ENCODE data around the gene CTSH. TPM values are rescaled to one million over a fixed set of nuclear protein-coding genes. Genes with fewer than 3 reads are reported as not detected.

The CTSH gene, protein sequence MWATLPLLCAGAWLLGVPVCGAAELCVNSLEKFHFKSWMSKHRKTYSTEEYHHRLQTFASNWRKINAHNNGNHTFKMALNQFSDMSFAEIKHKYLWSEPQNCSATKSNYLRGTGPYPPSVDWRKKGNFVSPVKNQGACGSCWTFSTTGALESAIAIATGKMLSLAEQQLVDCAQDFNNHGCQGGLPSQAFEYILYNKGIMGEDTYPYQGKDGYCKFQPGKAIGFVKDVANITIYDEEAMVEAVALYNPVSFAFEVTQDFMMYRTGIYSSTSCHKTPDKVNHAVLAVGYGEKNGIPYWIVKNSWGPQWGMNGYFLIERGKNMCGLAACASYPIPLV
- 30.6 and 33.0 TPM in 2 replicates for total RNA-seq

GRCh38 chr15:78944669-78945407 is at the start of gene CTSH:
TSS of gene CTSH (minus strand) at chr15:78945046. CDS start at chr15:78944981, 65 bp downstream.

DNA sequence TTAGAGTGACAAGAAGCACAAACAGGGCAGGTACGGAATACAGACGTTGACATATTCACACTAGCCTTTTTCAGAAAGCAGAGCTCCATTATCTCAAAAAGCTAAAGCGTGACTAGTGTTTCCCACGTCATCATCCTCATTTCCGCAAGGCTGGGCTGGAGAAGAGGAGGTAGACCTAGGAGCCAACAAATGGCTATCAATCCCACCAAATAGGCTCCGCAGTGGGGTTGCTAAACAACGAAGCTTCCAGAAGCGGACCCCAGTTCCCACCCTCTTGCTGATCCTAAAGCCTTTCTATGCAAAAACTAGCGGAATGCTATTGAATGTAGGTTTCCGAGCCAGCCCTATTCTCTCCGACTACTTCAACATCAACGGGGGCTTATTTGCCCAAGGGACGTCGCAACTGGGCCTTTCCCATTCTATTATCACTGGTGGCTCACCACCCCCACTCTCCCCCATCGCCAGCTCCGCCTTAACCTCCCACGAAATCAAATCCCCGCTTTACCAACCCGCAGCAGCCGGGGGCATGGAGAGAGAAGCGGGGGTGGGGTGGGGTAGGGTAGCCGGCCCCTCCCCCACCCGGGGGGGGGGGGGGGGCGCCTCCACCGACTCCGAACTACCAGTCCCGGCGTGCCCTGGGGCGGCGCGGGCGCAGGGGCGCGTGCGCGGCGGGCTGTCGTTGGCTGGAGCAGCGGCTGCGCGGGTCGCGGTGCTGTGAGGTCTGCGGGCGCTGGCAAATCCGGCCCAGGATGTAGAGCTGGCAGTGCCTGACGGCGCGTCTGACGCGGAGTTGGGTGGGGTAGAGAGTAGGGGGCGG is 72.5 kb downstream of the CTSH start, which contains the start of gene MORF4L1:
Gene MORF4L1 (plus strand): TSS at position 736 of the 817 bp plus-strand sequence. CDS start 128 bp downstream, outside the sequence.

Small RNA genes within 50 kb of the gene (small RNA-seq; reads per million reads assigned to genes)
- not detected for gene RNU6-415P

Other genes starting within 250 kb of the CTSH start
- gene ADAMTS7, start 133.6 kb downstream of the CTSH start, total RNA-seq = 40.9 and 43.8 TPM in 2 replicates
- 370 and 378 TPM in 2 replicates for gene MORF4L1, start 72.2 kb downstream of the CTSH start, total RNA-seq
- gene RASGRF1, start 145.7 kb upstream of the CTSH start, total RNA-seq = not detected in 2 replicates

Data from vein endothelial cell (primary cell).